ENCODE results near the gene S100A7A.
"Not testable (repeated sequence)": the region's sequence is repeated elsewhere in the genome, so short reads cannot be mapped to it uniquely, and the experiment has no call there.

S100A7A gene

DNA sequence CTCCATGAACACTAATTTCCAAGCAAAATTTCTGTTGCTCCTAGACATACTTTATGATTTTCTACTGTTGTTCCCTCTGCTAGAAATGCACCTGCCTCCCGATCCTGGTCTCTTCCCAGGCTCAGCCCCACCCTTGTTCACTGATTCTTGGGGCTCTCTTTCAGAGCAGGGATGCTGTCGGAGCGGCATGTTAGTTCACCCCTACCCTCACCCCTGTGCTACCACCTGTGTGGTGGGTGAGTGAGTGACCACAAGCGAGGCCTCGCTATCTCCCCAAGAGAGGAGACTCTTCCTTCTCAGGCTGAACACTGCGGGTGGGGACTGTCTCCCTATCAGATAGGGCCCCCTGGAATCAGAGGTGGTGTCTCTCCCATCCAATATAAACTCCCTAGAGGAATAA, 20.5 kb upstream of the S100A7A start:
- DNase-seq = no peak

DNA sequence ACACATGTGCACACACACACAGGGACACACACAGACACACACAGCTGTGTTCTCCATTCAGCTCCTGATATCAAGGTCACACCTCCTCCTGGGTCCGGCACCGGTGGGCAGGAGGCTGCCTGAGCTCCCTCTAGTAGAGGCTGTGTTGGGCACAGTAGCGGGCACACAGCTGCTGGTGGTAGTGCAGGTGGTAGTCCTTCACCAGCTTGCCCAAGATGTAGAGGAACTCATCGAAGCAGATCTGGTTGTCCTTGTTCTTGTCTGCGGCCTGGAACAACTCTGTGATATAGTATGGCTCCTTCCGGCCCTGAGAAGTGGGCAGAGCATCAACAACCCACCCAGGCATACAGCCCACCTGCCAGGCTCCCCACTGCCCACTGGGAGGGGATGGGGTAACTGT, 19.9 kb upstream of the S100A7A start:
- no peak for DNase-seq

DNA sequence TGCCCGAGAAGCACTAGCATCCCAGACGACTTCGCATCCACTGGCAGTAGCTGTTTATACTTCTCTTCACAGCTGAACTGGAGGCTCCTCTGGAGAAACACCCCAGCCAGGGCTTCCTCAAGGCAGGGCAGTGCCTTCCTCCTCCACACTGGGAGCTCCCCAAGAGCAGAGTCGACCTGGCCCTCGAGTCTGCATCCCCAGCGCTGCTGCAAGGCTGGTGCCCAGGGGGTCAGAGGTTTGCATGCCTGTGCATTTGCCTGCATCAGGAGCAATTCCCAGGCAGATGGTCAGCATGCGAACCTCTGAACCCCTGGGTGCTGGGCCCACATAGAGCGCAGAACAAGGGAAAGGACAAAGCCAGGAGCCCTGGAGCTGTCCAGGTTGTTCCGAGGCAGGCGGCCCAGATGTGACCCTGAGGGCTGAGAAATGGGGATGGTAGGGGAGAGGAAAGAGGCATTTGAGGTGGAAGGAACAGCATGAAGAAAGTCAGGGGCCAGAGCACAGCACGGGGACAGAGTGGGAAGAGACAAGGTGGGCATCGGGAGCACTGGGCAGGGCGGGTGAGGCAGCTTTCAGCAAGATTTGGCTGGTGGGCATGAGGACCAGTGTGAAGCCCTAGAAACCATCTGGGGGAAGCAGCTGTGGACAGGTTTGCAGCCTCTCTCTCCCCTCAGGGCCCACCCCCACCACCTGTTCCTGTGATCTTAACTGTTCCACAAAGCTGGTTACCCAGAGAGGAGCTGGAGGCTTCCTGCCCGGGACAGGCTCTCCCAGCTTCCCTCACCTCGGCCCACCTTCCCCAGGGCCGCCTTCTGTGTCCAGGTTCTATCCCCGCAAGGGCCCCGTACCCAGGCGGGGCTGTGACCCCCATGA, 19.0 kb upstream of the S100A7A start:
- DNase-seq = no peak

DNA sequence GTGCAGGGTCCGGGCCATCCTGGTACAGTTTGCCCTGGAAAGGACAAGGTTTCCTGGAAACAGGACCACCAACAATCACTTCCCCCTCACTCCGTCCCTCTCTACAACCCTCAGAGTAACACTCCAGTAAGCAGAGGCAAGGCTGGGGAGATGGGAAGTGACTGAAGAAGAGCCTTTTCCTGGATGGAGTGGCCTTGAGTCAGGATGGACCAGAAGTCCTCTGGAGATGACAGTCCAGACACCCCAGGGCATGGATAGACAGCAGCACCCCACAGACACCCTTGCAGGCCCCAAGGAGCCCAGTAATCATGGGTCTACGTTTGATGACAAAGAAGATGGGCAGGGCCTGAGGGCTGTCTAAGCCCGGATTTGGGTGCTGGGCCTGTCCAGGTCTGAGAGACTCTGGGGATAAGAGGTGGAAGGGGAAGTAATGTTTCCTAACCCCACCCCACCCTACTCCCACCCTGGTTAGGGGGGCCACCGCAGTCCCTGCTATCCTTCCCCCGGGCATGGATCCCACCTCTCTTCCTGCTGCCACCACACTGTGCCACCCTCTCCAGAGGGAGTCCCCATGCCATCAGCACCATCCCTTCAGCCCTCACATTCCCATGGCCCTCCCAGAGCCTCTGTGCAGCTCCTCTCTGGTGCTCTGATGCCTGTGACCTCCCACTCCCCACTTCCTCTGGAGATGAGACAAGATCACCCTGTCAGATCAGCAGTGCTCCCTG, 18.2 kb upstream of the S100A7A start:
- no peak for DNase-seq

DNA sequence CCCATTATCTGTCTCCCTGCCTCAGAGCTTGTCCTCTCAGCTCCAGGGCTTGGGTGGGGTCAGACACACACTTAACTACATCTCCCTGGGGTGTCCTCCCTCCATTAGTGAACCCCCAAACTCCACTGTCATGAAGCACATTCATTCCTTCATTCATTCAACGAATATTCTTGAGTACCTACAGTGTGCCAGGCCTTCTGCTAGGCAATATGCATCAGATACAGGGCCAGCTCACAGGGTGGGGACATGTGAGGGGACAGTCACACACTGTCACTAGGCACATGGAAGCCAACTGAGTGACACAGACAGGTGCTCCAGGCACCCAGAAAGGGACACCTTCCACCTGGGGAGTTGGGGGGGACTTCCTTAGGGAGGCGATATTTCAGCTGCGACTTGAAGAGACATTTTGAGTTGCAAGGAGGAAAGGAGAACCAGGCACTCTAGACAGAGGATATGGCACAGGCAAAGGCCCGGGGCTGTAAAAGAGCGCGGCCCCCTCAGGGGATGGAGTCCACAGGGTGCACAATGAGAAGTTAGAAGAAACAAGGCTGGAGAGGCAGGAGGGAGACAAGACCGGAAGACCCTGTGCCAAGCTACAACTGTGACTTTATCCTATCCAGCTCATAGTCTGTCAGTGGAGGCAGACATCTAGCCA, 16.8 kb upstream of the S100A7A start:
- DNase-seq = no peak

DNA sequence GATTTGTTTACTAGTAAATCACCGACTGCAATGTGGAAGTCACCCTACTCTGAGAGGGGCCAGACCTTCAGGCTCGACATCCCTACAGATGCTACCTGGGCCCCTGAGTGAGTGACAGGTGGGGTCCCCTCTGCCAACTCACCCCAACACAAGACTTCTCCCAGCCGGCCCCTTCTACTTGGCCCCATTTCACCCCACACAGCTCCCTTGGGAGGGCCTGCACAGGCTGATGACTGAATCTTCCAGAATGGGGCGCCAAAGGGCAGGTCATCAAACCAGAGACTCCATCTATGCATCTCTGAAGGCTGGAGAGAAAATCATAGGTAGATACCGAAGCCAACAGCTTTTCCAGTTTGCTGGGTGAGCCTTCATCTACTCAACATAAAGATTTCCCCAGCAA, 16.1 kb upstream of the S100A7A start:
- no peak for DNase-seq

DNA sequence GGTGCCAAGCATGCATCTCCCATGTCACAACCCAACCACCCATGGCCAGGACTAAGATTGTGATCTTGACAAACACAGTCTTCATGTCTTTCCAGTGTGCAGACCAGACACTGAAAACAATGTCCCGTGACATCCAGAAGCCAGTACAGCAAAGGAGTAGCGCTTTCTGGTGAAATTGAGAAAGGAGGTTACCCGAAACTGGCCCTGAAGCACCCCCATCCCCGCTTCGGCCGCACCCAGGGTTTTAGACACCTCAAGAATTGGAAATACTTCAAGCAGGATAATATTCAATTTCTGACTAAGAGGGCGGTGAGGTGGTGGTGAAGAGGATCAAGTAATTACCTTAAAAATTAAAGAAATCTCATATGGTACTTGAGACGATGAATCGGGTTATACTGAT, 14.9 kb upstream of the S100A7A start:
- DNase-seq = no peak

DNA sequence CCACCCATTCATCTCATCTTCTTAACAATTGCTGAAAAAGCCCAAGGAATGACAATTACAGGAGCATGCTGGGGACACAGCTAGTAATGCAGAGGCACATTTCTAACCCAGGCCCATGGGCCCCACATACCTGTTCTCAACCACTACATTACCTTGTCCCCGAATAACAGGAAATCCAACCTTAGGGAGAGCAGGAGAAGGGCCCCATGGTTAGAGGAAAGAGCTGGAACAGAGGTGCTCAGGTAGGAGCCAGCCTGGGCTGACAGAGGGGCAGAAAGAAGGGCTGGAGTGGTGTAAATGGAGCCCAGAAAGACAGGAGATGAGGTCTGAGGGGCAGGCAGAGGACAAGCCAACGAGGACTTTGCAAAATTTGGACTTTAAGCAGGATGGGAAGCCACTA, 14.1 kb upstream of the S100A7A start:
- no peak for DNase-seq

DNA sequence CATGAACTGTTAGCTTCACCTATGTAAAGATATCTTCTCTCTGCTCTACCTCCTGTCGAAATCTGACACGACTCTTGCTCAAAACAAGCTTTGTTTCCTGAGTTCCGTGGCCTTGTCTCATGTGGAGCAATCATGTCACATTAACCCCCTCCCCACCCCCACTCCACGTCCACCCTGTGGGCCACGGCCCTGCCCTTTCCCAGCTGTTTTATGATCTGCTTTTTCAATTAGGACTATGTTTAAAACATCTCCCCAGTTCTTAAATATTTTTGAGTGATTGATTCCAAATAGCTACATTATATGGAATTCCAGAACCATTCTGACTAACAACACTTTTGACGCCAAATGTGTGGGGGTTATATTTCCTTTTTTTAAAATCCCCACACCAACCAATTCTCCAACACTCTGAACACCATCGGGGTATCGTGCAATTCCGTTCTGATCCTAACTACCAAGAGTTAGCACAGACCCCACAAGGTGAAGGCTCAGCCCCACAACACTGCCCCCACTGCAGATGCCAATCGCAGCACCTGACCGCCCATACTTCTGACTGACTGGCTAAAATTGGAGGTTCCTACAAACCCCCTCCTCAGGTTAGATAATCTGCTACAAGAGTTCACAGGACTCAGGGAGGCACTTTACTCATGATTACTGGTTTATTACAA, 12.8 kb upstream of the S100A7A start:
- DNase-seq = no peak

DNA sequence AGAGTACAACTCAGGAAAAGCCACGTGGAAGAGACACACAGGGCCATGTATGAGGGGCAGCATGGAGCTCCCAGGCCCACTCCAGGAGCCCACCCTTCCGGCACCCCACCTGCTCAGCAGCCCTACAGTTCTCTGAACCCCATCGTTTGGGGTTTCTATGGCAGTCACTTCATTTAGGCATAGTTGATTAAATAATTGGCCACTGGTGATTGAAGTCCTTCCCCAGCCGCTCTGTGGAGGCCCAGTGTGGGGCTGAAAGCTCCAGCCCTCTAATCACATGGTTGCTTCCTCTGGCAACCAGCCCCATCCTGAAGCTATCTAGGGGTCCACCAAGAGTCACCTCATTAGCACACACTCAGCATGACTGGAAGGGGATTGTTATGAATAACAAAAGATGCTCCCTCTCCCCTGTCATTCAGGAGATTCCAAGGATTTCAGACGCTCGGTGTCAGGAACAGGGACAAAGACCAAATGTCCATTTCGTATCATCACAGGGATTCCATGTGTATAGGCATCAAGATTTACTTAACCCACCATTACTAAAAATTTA, 12.2 kb upstream of the S100A7A start:
- no peak for DNase-seq

DNA sequence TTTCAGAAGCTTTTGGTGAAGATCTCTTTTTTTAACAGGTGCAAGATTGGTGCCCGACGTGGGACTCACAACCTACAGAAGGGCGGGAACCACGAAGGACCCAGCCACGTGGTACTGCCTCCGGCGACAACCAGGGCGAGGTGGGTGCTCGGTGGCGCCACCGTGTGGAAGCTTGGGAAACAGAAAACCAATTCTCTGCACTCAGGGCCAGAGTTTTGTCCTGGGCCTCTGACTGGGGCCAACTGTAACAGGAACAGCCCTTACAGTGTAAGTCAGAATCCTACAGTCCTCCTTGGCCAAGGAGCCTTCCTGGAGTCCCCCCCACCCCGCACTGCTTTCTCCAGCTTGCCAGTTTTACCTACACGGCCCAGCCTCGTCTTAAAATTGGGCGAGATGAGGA, 11.6 kb upstream of the S100A7A start:
- no peak for DNase-seq

DNA sequence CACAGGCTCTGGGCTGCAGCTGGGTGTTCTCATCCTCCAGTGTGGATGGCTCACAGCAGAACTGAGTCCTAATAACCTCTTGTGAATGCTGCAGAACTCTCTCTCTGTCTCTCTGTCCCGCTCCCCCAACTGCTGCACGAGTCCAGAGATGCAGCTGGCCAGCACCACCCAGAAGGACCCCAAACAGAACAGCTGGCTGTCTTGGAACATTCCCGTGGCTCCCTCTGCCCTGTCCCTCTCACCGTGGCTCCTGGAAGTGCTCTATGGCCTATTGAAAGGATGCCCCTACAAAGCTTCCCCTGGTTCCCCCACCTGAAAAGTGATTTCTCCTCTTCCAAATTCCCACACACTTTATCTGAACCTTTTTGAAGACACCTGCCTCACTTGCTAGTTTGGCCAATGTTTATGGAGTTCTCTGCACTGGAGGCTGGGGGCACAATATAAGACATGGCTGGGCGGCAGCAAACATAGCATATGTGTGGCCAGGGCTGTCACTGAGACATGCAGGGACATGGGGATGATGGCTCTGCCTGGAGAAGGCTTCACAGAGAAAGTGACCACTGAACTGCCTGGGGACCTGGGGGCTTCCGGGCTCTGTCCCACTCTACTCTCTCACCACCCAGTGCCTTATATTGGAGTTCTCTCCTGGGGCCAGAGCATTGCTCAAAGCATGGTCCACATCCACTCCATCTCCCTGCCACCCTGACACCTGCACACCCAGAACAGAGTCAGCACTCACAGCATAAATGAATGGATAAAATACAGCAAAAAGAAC, 10.3 kb upstream of the S100A7A start:
- not testable (repeated sequence) for DNase-seq

DNA sequence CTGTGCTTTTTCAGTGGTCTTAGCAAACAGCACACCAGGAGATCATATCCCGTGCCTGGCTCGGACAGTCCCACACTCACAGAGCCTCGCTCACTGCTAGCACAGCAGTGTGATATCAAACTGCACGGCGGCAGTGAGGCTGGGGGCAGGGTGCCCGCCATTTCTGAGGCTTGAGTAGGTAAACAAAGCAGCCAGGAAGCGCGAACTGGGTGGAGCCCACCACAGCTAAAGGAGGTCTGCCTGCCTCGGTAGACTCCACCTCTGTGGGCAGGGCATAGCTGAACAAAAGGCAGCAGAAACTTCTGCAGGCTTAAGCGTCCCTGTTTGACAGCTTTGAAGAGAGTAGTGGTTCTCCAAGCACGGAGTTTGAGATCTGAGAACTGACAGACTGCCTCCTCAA, 9.0 kb upstream of the S100A7A start:
- not testable (repeated sequence) for DNase-seq

DNA sequence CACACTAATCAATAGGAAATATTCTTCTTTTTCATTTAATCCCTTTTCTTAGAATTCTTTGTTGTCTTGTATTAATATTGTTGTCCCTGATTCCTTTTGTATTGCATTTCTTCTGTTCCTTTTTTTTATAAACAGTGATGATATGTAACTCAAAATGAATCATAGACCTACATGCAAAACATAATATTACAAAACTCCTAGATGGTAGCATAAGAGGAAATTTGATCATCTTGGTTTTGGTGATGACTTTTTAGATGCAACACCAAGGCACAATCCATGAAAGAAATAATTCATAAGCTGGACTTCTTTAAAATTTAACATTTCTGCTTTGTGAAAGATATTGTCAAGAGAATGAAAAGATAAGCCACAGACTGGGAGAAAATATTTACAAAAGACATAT, 2.4 kb upstream of the S100A7A start:
- not testable (repeated sequence) for DNase-seq

DNA sequence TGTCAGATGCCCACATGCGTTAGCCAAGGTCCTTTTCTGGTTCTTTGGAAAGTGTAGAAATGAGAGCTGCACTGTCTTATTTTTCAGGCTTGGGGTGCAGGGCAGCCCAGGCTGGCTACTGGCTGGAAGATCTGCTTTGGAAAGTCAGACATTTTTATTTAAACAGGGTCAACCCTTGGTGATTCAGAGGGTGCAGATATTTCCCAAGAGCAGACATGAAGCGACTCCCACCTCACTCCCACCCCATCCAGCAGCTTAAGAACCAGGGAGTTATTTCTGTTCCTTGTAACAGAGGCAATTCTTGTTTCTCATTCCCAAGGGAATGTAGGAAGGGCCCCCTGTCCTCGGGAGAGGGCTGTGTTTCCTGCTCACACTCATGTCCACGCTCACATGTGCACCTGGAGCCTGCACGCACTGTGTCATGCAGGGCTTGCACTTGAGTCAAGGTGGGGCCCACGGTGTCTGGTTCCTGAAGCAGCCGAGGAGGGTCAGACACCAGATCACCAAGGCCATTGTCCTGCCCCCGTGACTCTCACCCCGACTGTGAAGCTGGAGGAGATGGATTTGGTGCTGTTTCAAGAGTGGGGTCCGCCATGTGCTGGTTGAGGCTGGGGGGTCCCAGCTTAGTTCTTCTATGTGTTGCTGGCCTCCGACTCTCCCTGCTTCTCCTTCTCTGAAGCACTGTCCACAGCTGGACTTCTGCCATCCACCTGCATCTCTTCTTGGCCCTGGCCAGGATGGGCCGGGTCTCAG, 992 bp downstream of the S100A7A start:
- DNase-seq = no peak

DNA sequence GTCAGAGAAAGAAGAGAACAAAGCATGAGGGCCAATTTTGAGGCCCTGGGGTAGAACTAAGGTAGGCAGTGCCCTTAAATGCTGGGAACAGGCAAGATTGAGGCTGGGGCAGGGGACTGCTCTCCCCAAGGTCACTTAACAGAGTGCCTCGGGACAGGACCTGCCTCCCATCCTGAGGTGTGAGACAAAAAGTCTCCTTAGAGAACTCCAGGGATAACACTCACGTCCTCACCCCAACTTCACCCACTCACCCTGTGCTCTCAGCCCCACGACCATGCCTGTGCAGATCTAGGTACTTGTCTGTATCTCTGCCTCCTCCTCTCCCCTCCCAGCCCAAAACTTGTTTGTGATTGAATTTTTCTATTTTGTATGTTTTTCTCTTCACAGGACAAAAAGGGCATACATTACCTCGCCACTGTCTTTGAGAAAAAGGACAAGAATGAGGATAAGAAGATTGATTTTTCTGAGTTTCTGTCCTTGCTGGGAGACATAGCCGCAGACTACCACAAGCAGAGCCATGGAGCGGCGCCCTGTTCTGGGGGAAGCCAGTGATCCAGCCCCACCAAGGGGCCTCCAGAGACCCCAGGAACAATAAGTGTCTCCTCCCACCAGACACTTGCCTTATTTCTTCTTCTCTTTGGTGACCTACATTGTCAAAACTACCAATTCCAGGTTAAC, 2.6 kb downstream of the S100A7A start:
- DNase-seq = not testable (repeated sequence)

DNA sequence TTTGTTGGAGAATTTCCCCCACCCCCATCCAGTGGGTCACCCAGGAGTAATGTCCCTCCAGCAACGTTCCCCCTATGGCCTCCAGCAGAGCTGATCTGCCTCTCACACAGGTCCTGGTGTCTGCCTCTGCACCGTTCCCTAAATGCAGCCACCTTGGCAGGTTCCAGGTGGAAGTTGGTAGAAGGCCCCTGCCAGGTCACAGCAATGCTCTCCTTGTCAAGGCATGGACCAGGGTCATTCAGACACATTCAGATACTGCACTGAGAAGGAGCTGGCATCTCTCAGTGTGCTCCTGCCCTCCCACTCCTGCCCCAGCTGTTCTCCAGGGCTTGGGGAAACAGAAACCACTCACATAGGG, 3.1 kb downstream of the S100A7A start:
- DNase-seq = not testable (repeated sequence)

DNA sequence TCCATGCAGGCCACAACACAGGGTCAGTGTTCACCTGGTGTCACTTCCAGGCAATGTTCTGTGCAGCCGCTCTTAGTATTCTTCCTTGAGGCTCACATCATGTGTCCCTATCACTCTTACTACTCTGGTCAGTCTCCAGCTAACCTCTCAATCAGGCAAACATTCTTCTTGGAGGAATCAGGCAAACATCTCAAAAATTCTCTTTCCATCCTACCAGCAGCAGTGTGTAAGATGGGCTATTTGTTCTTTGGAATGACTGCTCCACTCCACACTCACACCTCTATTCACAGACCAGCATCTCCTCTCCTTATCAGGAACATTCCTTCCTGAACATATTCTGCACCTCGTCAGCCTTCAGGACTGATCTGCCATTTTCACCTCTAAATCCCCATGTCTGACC, 4.0 kb downstream of the S100A7A start:
- DNase-seq = no peak

DNA sequence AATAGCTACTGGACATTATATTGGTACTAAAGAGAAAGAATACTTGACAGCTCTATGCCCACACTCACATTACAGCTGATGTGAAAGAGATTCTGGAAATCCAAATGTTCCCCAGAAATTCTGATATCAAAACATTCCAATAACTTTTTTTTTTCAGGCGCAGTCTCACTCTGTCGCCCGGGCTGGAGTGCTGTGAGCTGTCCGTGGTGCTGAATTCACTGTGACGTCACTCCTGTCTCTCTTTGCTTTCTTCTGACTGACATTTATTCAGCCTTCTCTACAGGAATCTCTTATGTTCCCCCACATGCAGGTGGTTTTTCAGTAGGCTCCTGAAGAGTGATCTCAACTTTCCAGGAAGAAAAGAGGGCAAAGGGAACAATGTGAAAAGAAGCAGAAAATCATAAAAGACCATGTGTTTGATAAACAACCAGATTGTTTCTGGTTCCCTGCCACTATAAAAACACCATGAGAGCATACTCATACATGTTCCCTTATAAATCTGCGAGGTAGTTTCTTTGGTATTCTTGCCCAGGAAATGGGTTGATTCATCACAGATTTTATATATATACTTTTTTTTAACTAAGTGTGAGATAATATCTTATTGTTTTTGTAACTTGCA, 6.2 kb downstream of the S100A7A start:
- peak; percentile 53 for DNase-seq

DNA sequence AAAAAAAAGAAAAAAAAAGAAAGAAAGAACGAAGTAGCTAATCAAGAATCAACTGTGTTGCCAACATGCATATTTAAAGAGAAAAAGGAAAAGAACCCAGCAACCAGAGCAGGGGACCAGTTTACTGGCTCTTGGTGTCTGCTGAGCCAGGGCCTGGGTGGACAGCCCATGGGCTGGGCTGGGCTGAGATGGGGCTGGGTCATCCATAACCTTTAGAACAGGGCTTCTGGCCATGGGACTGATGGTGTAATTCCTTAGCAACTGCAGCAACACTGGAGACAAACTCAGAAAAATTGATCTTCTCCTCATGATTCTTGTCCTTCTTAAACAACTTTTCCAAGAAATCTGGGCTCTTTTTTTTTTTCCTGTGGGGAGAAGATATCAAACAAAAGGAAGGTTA, 10.5 kb downstream of the S100A7A start:
- DNase-seq = no peak

Data from NCI-H226 (cell line).